ENCODE results near the gene GAL.

GAL gene

GRCh38 chr11:68653486-68654430 lies 30.6 kb upstream of the GAL start:
- H3K27me3 Mint-ChIP-seq (ENCODE audit: low read depth, poor library complexity) = peaks cover 13% of the 10 kb centered on the region
- H3K27ac Mint-ChIP-seq = no peak overlapping the region
- TF ChIP-seq CTCF (IDR thresholded peaks at IDR 0.05) = no peak
- no peak for DNase-seq
- H3K4me1 Mint-ChIP-seq = peaks cover 30% of the 10 kb centered on the region
- H3K9me3 Mint-ChIP-seq = peaks cover 26% of the 10 kb centered on the region
- no peaks in the 10 kb centered on the region for H3K36me3 Mint-ChIP-seq (ENCODE audit: low read depth)
- H3K4me3 Mint-ChIP-seq = no peak overlapping the region

GRCh38 chr11:68654978-68655377 lies 29.4 kb upstream of the GAL start:
- Mint-ChIP-seq H3K27ac (no peak overlapping the region), H3K36me3 (ENCODE audit: low read depth) (no peaks in the 10 kb centered on the region), H3K27me3 (ENCODE audit: low read depth, poor library complexity) (peaks cover 14% of the 10 kb centered on the region), H3K4me1 (peaks cover 36% of the 10 kb centered on the region), H3K9me3 (peaks cover 20% of the 10 kb centered on the region), H3K4me3 (no peak overlapping the region)
- DNase-seq = no peak
- no peak for TF ChIP-seq CTCF (IDR thresholded peaks at IDR 0.05)

- Mint-ChIP-seq H3K27me3 (ENCODE audit: low read depth, poor library complexity) (peaks cover 15% of the 10 kb centered on the region), H3K36me3 (ENCODE audit: low read depth) (no peaks in the 10 kb centered on the region), H3K9me3 (peaks cover 20% of the 10 kb centered on the region), H3K4me1 (peaks cover 36% of the 10 kb centered on the region), H3K27ac (no peak overlapping the region), H3K4me3 (no peak overlapping the region)
- DNase-seq = no peak
- no peak for TF ChIP-seq CTCF (IDR thresholded peaks at IDR 0.05)
These were observed 28.9 kb upstream of the GAL start for GRCh38 chr11:68655406-68655805.

GRCh38 chr11:68655806-68656205 lies 28.5 kb upstream of the GAL start:
- peaks cover 15% of the 10 kb centered on the region for H3K27me3 Mint-ChIP-seq (ENCODE audit: low read depth, poor library complexity)
- H3K9me3 Mint-ChIP-seq = peaks cover 20% of the 10 kb centered on the region
- H3K4me1 Mint-ChIP-seq = peaks cover 35% of the 10 kb centered on the region
- DNase-seq = no peak
- no peak overlapping the region for H3K27ac Mint-ChIP-seq
- H3K36me3 Mint-ChIP-seq (ENCODE audit: low read depth) = no peaks in the 10 kb centered on the region
- H3K4me3 Mint-ChIP-seq = no peak overlapping the region
- TF ChIP-seq CTCF (IDR thresholded peaks at IDR 0.05) = no peak

GRCh38 chr11:68657021-68657780 lies 27.1 kb upstream of the GAL start:
- Mint-ChIP-seq H3K36me3 (ENCODE audit: low read depth) (no peaks in the 10 kb centered on the region), H3K4me3 (no peak overlapping the region), H3K27ac (no peak overlapping the region), H3K27me3 (ENCODE audit: low read depth, poor library complexity) (peaks cover 15% of the 10 kb centered on the region), H3K9me3 (peaks cover 23% of the 10 kb centered on the region), H3K4me1 (peaks cover 27% of the 10 kb centered on the region)
- DNase-seq = no peak
- no peak for TF ChIP-seq CTCF (IDR thresholded peaks at IDR 0.05)

Measured in nephron progenitor cell (in vitro differentiated cells).